BE2C (cell line): ENCODE data around the gene EMP2.

ENCODE experiments used
- DNase-seq: peaks from one replicate; pipeline ENCODE4 v3.0.0-alpha.2; 2020
- H3K27me3 ChIP-seq: fragments of 250-450 bp; sonication (Bioruptor Pico); 2 replicates; pipeline ENCODE4 v1.5.1; 2020; ENCODE audit warnings: mild to moderate bottlenecking
- H3K36me3 ChIP-seq: fragments of 250-450 bp; sonication (Bioruptor Pico); 2 replicates; pipeline ENCODE4 v1.5.1; 2020; ENCODE audit warnings: mild to moderate bottlenecking
- H3K4me1 ChIP-seq: fragments of 250-450 bp; sonication (Bioruptor Pico); 2 replicates; pipeline ENCODE4 v1.5.1; 2020
- H3K4me3 ChIP-seq: 2 replicates; pipeline ENCODE4 v1.5.1; 2011; ENCODE audit warnings: low read depth, low read length
- H3K9me3 ChIP-seq: fragments of 250-450 bp; sonication (Bioruptor Pico); 2 replicates; pipeline ENCODE4 v1.5.1; 2020
- TF ChIP-seq, protein P1 (sequence below): IDR thresholded peaks from 2 replicates; pipeline ENCODE4 v1.5.1; 2012; ENCODE audit warnings: mild to moderate bottlenecking, low read depth, low read length

Gene EMP2

DNA sequence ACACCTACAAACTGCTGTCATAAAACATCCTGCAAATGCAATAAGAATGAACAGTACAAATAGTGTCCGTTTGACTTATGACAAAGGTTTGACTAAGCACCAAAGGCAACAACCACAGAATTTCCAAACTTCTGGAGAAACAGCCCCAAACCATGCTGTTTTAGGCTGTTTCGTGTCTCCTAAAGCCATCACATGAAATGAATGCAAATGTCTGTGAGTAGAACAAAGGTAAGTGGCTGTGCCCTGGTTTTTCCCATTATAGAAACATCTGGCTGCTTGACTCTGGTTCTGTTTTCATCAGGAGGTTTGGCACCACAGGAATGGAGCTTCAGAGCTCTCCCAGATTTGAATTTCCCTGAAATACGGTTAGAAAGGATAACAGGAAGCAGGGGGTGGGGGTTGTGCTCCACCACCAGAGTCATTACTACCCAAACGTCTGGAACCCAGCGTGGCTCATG lies 4.6 kb upstream of the EMP2 start:
- DNase-seq: no peak
- Histone ChIP-seq H3K4me3 (no peak overlapping the region), H3K27me3 (no peaks in the 10 kb centered on the region; the same call in 1 of the 2 replicates), H3K36me3 (no peaks in the 10 kb centered on the region), H3K4me1 (no peaks in the 10 kb centered on the region), H3K9me3 (no peaks in the 10 kb centered on the region)
- TF ChIP-seq, protein P1, sequence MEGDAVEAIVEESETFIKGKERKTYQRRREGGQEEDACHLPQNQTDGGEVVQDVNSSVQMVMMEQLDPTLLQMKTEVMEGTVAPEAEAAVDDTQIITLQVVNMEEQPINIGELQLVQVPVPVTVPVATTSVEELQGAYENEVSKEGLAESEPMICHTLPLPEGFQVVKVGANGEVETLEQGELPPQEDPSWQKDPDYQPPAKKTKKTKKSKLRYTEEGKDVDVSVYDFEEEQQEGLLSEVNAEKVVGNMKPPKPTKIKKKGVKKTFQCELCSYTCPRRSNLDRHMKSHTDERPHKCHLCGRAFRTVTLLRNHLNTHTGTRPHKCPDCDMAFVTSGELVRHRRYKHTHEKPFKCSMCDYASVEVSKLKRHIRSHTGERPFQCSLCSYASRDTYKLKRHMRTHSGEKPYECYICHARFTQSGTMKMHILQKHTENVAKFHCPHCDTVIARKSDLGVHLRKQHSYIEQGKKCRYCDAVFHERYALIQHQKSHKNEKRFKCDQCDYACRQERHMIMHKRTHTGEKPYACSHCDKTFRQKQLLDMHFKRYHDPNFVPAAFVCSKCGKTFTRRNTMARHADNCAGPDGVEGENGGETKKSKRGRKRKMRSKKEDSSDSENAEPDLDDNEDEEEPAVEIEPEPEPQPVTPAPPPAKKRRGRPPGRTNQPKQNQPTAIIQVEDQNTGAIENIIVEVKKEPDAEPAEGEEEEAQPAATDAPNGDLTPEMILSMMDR: no peak

DNA sequence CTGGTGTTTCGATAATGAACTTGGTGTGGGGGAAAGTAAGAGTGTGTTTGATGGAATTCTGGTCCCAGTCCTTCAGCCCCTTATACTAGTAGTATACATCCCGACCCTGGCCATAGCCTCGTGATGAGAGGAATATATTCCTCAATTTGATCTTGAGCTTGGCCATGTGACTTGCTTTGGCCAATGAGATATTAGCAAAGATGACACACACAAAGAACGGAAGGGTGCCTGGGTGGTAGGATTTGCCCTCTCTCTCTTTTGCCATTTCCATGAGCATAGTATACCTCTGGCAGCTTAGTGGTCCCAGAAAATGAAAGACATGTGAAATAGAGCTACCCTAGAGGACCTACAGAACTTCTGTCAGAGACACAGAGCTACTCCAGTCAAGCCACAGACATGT lies 2.9 kb upstream of the EMP2 start:
- DNase-seq: no peak
- Histone ChIP-seq H3K36me3 (no peaks in the 10 kb centered on the region), H3K9me3 (no peaks in the 10 kb centered on the region), H3K4me3 (no peak overlapping the region), H3K27me3 (no peaks in the 10 kb centered on the region; the same call in 1 of the 2 replicates), H3K4me1 (no peaks in the 10 kb centered on the region)
- TF ChIP-seq, protein P1: no peak

DNA sequence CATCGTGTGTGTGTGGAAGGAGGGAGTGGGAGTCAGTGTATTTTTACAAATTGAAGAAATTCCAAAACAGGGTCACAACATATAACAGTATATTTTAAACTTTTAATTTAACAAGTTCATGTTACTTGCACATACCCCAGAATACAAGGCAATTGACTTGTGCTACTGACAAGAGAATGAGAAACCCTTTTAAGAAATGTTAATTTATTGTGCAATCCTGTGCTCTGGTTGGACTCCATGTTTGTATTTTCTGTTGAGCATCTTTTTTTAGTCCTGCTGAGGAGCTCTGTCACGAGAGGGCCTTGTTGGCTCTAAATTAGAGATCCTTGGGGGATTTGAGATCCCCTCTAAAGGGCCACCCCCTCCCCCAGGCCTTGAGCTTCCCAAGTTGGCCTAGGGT lies 1.1 kb upstream of the EMP2 start:
- no peak for DNase-seq
- Histone ChIP-seq H3K36me3 (no peaks in the 10 kb centered on the region), H3K27me3 (no peaks in the 10 kb centered on the region; the same call in 1 of the 2 replicates), H3K4me1 (no peaks in the 10 kb centered on the region), H3K4me3 (no peak overlapping the region), H3K9me3 (no peaks in the 10 kb centered on the region)
- TF ChIP-seq, protein P1: no peak

DNA sequence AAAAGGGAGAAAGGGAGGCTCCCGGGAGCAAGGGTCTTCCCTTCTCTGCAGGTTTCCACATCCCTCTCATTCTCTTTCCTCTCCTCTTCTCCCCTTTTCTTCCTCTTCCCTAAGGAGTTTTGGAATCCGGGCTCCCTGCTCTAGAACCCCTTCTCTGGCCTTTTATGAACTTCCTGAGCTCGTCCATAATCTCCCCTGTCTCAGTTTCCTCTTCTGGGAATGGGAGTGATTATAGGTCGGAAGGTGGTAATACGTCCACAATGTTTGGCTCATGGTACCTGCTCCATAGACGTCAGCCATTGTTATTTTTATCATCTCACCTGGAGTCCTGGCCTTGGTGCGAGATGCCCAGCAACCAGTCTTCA lies 467 bp upstream of the EMP2 start:
- no peak for DNase-seq
- TF ChIP-seq, protein P1: no peak
- no peaks in the 10 kb centered on the region for H3K4me1 ChIP-seq

DNA sequence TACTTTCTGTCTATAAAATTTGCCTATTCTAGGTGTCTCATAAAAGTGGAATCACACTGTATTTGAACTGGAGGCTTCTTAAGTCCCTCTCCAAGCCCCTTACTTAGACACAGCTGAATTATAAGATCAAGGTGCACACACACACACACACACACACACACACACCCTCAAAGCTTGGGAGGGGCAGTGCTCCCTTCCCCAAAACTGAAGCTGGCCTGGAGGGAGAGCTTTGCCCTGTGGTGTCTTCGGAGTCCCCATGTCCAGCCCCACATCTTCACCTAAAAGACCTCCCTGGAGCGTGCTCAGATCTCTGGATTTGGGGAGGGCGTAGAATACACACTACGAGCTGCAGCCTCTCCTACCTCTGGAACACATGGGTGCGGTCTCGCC lies 828 bp downstream of the EMP2 start:
- TF ChIP-seq, protein P1: no peak
- H3K4me3 ChIP-seq: peak overlapping the region; percentile 59
- H3K27me3 ChIP-seq: no peaks in the 10 kb centered on the region; the same call in 1 of the 2 replicates

More for the DNA sequence above, 467 bp upstream of the EMP2 start:
- no peaks in the 10 kb centered on the region for H3K36me3 ChIP-seq
- no peaks in the 10 kb centered on the region; the same call in 1 of the 2 replicates for H3K27me3 ChIP-seq
- peak overlapping the region; percentile 59 for H3K4me3 ChIP-seq
- no peaks in the 10 kb centered on the region for H3K9me3 ChIP-seq

DNA sequence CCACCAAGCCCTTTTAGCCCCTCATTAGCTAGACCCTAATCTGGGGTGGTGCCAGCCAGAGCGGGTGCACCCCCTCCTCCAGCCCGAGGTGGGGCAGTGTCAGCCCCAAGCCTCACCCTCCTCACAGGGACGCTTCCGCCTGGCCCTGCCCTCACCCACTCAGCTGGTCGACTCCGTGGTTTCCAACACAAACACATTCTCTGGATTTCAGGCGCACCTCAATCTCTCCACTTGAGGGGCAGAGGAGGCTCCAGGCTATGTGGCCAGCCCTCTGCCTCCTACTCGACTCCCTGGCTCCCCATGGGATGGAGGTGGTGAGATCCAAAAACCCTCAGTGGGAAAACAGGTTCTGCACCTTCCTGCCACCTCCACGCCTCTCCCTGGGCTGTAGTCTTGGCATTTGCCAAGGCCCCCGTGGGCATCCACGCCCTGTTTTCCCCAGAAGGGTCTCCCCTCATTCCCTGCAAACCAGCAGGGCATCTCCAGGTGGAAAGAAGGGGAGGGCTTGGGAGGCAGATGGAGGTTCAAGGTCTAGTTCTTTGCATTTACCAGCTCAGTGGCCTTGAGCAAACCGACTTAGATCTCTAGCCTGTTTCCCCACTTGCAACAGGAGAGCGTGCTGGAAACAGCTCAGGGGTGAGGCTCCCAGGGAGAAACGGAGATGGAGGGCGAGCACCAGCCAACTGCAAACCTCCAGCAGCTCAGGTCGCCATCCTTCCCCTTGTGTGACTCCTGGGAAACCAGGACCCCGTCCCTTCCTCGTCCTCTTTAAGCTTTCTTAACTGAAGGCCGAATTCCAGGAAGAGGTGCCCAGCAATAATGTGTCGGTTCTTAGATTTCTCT lies 1.7 kb downstream of the EMP2 start:
- Histone ChIP-seq H3K4me3 (no peak overlapping the region), H3K4me1 (no peaks in the 10 kb centered on the region), H3K9me3 (no peaks in the 10 kb centered on the region), H3K27me3 (no peaks in the 10 kb centered on the region; the same call in 1 of the 2 replicates), H3K36me3 (no peaks in the 10 kb centered on the region)
- TF ChIP-seq, protein P1: no peak
- DNase-seq: no peak

More for the DNA sequence above, 828 bp downstream of the EMP2 start:
- no peak for DNase-seq
- no peaks in the 10 kb centered on the region for H3K4me1 ChIP-seq
- no peaks in the 10 kb centered on the region for H3K9me3 ChIP-seq
- no peaks in the 10 kb centered on the region for H3K36me3 ChIP-seq
